WTC11 (cell line): ENCODE measurements around the gene LRRC7. TPM values are rescaled to one million over a fixed set of nuclear protein-coding genes. Genes with fewer than 3 reads are reported as not detected.

ENCODE experiments used
- ATAC-seq: fragments of 200-7000 bp; cut with Tn5 transposase; 2 replicates; pipeline ENCODE4 v1.10.0; 2021; ENCODE audit warnings: mild to moderate bottlenecking, moderate library complexity
- CTCF ChIA-PET: fragments of 300-600 bp; sonication (Branson Sonifier 250); formaldehyde crosslinking; loops from one replicate; lab custom pipeline; 2021; ENCODE audit warnings: antibody characterized with exemption; lab: Charles Lee
- POLR2A ChIA-PET: fragments of 350-600 bp; sonication (Branson Sonifier 250); formaldehyde crosslinking; loops from one replicate; lab custom pipeline; 2021; ENCODE audit warnings: antibody characterized with exemption; lab: Charles Lee
- DNase-seq: peaks from one replicate; pipeline ENCODE4 v3.0.0; 2021; ENCODE audit warnings: low spot score
- H3K27ac Mint-ChIP-seq: 2 replicates; pipeline ENCODE4 v1.8.0; 2021; ENCODE audit warnings: mixed read lengths
- H3K27me3 Mint-ChIP-seq: 2 replicates; pipeline ENCODE4 v1.8.0; 2021; ENCODE audit warnings: low read depth, mild to moderate bottlenecking, moderate library complexity, mixed read lengths
- H3K36me3 Mint-ChIP-seq: 2 replicates; pipeline ENCODE4 v1.8.0; 2021; ENCODE audit warnings: mixed read lengths
- H3K4me1 Mint-ChIP-seq: 2 replicates; pipeline ENCODE4 v1.8.0; 2022; ENCODE audit warnings: mixed read lengths
- H3K4me3 Mint-ChIP-seq: 2 replicates; pipeline ENCODE4 v1.8.0; 2021; ENCODE audit warnings: mild to moderate bottlenecking, moderate library complexity, mixed read lengths
- H3K9me3 Mint-ChIP-seq: 2 replicates; pipeline ENCODE4 v1.8.0; 2021; ENCODE audit warnings: mixed read lengths
- ARID4B ChIP-seq: sonication (generic); formaldehyde crosslinking; IDR thresholded peaks from 2 replicates; pipeline ENCODE4 v1.8.0; 2023; ENCODE audit warnings: missing genetic modification reagents, mild to moderate bottlenecking, borderline replicate concordance
- ATF2 ChIP-seq: sonication (generic); formaldehyde crosslinking; IDR thresholded peaks from 2 replicates; pipeline ENCODE4 v1.8.1; 2022; ENCODE audit warnings: low read depth, missing genetic modification reagents, borderline replicate concordance
- ELF4 ChIP-seq: sonication (generic); formaldehyde crosslinking; IDR thresholded peaks from 2 replicates; pipeline ENCODE4 v1.8.1; 2022; ENCODE audit warnings: low read depth, mild to moderate bottlenecking, moderate library complexity, missing genetic modification reagents
- ESRRA ChIP-seq: sonication (generic); formaldehyde crosslinking; IDR thresholded peaks from 2 replicates; pipeline ENCODE4 v1.8.1; 2022; ENCODE audit warnings: mild to moderate bottlenecking, missing genetic modification reagents, borderline replicate concordance
- GABPB1 ChIP-seq: sonication (generic); formaldehyde crosslinking; IDR thresholded peaks from 2 replicates; pipeline ENCODE4 v1.8.1; 2023; ENCODE audit warnings: mild to moderate bottlenecking, missing genetic modification reagents
- HMGXB4 ChIP-seq: sonication (generic); formaldehyde crosslinking; IDR thresholded peaks from 2 replicates; pipeline ENCODE4 v1.8.1; 2023; ENCODE audit warnings: mild to moderate bottlenecking, moderate library complexity, missing genetic modification reagents
- NR2C2 ChIP-seq: sonication (generic); formaldehyde crosslinking; IDR thresholded peaks from 2 replicates; pipeline ENCODE4 v1.8.0; 2022; ENCODE audit warnings: mild to moderate bottlenecking, missing genetic modification reagents
- NR3C1 ChIP-seq: sonication (generic); formaldehyde crosslinking; conservative IDR thresholded peaks from 2 replicates; pipeline ENCODE4 v1.8.1; 2023; ENCODE audit warnings: low read depth, mild to moderate bottlenecking, missing genetic modification reagents
- OVOL2 ChIP-seq: fragments of 250-450 bp; sonication (Bioruptor Pico); IDR thresholded peaks from 2 replicates; pipeline ENCODE4 v1.9.0; 2021; ENCODE audit warnings: mild to moderate bottlenecking, borderline replicate concordance
- PRDM15 ChIP-seq: sonication (generic); formaldehyde crosslinking; IDR thresholded peaks from 2 replicates; pipeline ENCODE4 v1.8.0; 2022; ENCODE audit warnings: missing genetic modification reagents
- TEAD4 ChIP-seq: sonication (generic); formaldehyde crosslinking; IDR thresholded peaks from 2 replicates; pipeline ENCODE4 v1.8.0; 2022; ENCODE audit warnings: mild to moderate bottlenecking, missing genetic modification reagents
- ZMAT4 ChIP-seq: fragments of 250-450 bp; sonication (Bioruptor Pico); IDR thresholded peaks from 2 replicates; pipeline ENCODE4 v1.9.0; 2021; ENCODE audit warnings: mild to moderate bottlenecking
- ZNF317 ChIP-seq: sonication (generic); formaldehyde crosslinking; IDR thresholded peaks from 2 replicates; pipeline ENCODE4 v1.8.1; 2023; ENCODE audit warnings: low read depth, mild to moderate bottlenecking, moderate library complexity, missing genetic modification reagents, borderline replicate concordance
- ZNF416 ChIP-seq: fragments of 250-450 bp; sonication (Bioruptor Pico); IDR thresholded peaks from 2 replicates; pipeline ENCODE4 v1.9.0; 2021; ENCODE audit warnings: mild to moderate bottlenecking, inconsistent platforms
- ZNF512 ChIP-seq: sonication (generic); formaldehyde crosslinking; IDR thresholded peaks from 2 replicates; pipeline ENCODE4 v1.8.1; 2022; ENCODE audit warnings: missing genetic modification reagents, borderline replicate concordance
- total RNA-seq: library from RNA; stranded (reverse); gene quantifications from 3 replicates; pipeline ENCODE4 v1.2.3, GENCODE V29; 2021

LRRC7 gene
- total RNA-seq, 1 experiment from 2014 or later: not detected

- ATAC-seq: no peak
- no peak overlapping the region for H3K27ac Mint-ChIP-seq
- H3K4me3 Mint-ChIP-seq: no peak overlapping the region
- CTCF ChIA-PET: no interaction called here
- POLR2A ChIA-PET: no interaction called here
- no peak for TF ChIP-seq HMGXB4 (CRISPR knock-in tag)
- TF ChIP-seq ARID4B: no peak
- TF ChIP-seq ELF4 (CRISPR knock-in tag): no peak
- TF ChIP-seq PRDM15 (CRISPR knock-in tag): no peak
- no peak for TF ChIP-seq ZNF317 (CRISPR knock-in tag)
- no peak for TF ChIP-seq ZNF416
- no peak for TF ChIP-seq TEAD4
- no peak for TF ChIP-seq ZNF512 (CRISPR knock-in tag)
- TF ChIP-seq ZMAT4: no peak
- no peak for TF ChIP-seq GABPB1 (CRISPR knock-in tag)
- TF ChIP-seq ESRRA (CRISPR knock-in tag): no peak
- TF ChIP-seq ATF2 (CRISPR knock-in tag): no peak
- no peak for TF ChIP-seq OVOL2 (CRISPR knock-in tag)
- no peak for TF ChIP-seq NR3C1 (CRISPR knock-in tag)
- TF ChIP-seq NR2C2 (CRISPR knock-in tag): no peak
- no peaks in the 10 kb centered on the region for H3K9me3 Mint-ChIP-seq
- no peak for DNase-seq
- H3K36me3 Mint-ChIP-seq: no peaks in the 10 kb centered on the region
- H3K4me1 Mint-ChIP-seq: no peaks in the 10 kb centered on the region
- H3K27me3 Mint-ChIP-seq: no peaks in the 10 kb centered on the region
Observed at GRCh38 chr1:69985901-69986439, 418.2 kb downstream of the LRRC7 start.
